Stomach (tissue), 4 donors: Measurements from ENCODE around the gene PPP1R3D.

Experiments used
- EP300 ChIP-seq: sonication (generic); formaldehyde crosslinking; IDR thresholded peaks from one replicate; pipeline ENCODE4 v1.6.1; 2017; ENCODE audit warnings: antibody characterized with exemption
- POLR2A ChIP-seq, 4 donors: fragments of 450-650 bp; IDR thresholded peaks; one replicate each; pipeline ENCODE4 v1.6.1; 2016; ENCODE audit warnings: antibody characterized with exemption in 4 of 4, control low read depth in 2 of 4, mild to moderate bottlenecking in 1 of 4, moderate library complexity in 1 of 4
- POLR2AphosphoS5 ChIP-seq, 3 donors: sonication (generic); formaldehyde crosslinking; IDR thresholded peaks; one replicate each; pipeline ENCODE4 v1.6.1; 2016; ENCODE audit warnings: antibody characterized with exemption in 3 of 3
- TF ChIP-seq, protein P1 (sequence below), 7 experiments: fragments of 450-650 bp in 4 of 7; fragments of 200-600 bp in 3 of 7; sonication (generic) in 3 of 7; IDR thresholded peaks; one replicate each; pipeline ENCODE4 v1.5.1; 2016 to 2019; ENCODE audit warnings: antibody characterized with exemption in 7 of 7, control low read depth in 2 of 7, mild to moderate bottlenecking in 1 of 7

DNA sequence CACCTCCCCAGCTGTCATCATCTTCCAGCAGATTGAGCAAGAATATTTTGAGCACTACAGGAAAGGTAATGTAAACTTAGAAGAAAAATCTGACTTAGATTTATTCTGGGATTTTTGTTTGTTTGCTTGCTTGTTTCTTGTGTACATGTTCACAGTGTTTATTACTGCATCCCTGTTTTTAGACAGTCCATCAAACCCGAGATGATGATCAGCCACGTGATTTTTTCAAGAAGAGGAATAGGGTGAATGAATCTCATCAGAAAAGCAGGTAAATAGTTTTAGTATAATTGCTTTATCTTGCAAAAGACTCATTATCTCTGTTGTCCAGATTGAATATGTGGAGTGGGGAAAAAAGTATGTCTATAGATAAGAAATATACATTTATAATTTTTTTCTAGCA, 2.1 kb upstream of the PPP1R3D start:
- no peak for TF ChIP-seq POLR2A (IDR thresholded peaks at IDR 0.05)
- TF ChIP-seq, protein P1, sequence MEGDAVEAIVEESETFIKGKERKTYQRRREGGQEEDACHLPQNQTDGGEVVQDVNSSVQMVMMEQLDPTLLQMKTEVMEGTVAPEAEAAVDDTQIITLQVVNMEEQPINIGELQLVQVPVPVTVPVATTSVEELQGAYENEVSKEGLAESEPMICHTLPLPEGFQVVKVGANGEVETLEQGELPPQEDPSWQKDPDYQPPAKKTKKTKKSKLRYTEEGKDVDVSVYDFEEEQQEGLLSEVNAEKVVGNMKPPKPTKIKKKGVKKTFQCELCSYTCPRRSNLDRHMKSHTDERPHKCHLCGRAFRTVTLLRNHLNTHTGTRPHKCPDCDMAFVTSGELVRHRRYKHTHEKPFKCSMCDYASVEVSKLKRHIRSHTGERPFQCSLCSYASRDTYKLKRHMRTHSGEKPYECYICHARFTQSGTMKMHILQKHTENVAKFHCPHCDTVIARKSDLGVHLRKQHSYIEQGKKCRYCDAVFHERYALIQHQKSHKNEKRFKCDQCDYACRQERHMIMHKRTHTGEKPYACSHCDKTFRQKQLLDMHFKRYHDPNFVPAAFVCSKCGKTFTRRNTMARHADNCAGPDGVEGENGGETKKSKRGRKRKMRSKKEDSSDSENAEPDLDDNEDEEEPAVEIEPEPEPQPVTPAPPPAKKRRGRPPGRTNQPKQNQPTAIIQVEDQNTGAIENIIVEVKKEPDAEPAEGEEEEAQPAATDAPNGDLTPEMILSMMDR (IDR thresholded peaks at IDR 0.05): no peak
- no peak for TF ChIP-seq POLR2AphosphoS5 (IDR thresholded peaks at IDR 0.05)
- TF ChIP-seq EP300: no peak
